Peyer's patch (tissue), 4 donors: ENCODE results near the gene PITRM1. TPM values are rescaled to one million over a fixed set of nuclear protein-coding genes. Genes with fewer than 3 reads are reported as not detected.

Experiments
- DNase-seq, 3 donors: peaks; one replicate each; pipeline ENCODE4 v3.0.0-alpha.2; 2017 to 2019
- H3K27ac ChIP-seq, 4 donors: fragments of 200-600 bp; sonication (generic); one replicate each; pipeline ENCODE4 v1.5.1; 2016 to 2019
- H3K27me3 ChIP-seq, 2 donors: fragments of 200-600 bp; sonication (generic); one replicate each; pipeline ENCODE4 v1.5.1; 2019
- H3K36me3 ChIP-seq, 3 donors: fragments of 200-600 bp; sonication (generic); one replicate each; pipeline ENCODE4 v1.5.1; 2016 to 2019
- H3K4me1 ChIP-seq, 4 donors: fragments of 200-600 bp; sonication (generic); one replicate each; pipeline ENCODE4 v1.5.1; 2016 to 2019
- H3K4me3 ChIP-seq, 4 donors: fragments of 200-600 bp; sonication (generic); 1 replicate in 3 of 4; 2 replicates in 1 of 4; pipeline ENCODE4 v1.5.1; 2016 to 2019; ENCODE audit warnings: mild to moderate bottlenecking in 1 of 4
- H3K9me3 ChIP-seq, 4 donors: fragments of 200-600 bp; sonication (generic); one replicate each; pipeline ENCODE4 v1.5.1; 2016 to 2019; ENCODE audit warnings: mild to moderate bottlenecking in 1 of 4
- POLR2A ChIP-seq, 2 donors: fragments of 450-650 bp; IDR thresholded peaks; one replicate each; pipeline ENCODE4 v1.5.1; 2017; ENCODE audit warnings: antibody characterized with exemption in 2 of 2, mild to moderate bottlenecking in 2 of 2, moderate library complexity in 2 of 2
- total RNA-seq, 4 donors: library from RNA; depleted of rRNA; stranded (reverse); fragments of >200 nt; gene quantifications; one replicate each; pipeline ENCODE4 v1.1.0, GENCODE V29; 2016
- TF ChIP-seq, protein P1 (sequence below), 6 experiments: fragments of 450-650 bp in 4 of 6; fragments of 200-600 bp in 2 of 6; sonication (generic) in 1 of 6; IDR thresholded peaks; one replicate each; pipeline ENCODE4 v1.5.1; 2017 to 2019; ENCODE audit warnings: antibody characterized with exemption in 6 of 6, mild to moderate bottlenecking in 3 of 6, moderate library complexity in 1 of 6

Gene PITRM1
- total RNA-seq, 4 donors from 2014 or later, result 54.5 to 71.3 (median 63.7) TPM

- Histone ChIP-seq H3K27ac (no peak overlapping the region), H3K4me1 (no peaks in the 10 kb centered on the region), H3K4me3 (no peak overlapping the region), H3K36me3 (peaks cover 0 to 100% (median 0%) of the 10 kb centered on the region in 3 donors), H3K27me3 (no peaks in the 10 kb centered on the region), H3K9me3 (no peaks in the 10 kb centered on the region)
- TF ChIP-seq, protein P1, sequence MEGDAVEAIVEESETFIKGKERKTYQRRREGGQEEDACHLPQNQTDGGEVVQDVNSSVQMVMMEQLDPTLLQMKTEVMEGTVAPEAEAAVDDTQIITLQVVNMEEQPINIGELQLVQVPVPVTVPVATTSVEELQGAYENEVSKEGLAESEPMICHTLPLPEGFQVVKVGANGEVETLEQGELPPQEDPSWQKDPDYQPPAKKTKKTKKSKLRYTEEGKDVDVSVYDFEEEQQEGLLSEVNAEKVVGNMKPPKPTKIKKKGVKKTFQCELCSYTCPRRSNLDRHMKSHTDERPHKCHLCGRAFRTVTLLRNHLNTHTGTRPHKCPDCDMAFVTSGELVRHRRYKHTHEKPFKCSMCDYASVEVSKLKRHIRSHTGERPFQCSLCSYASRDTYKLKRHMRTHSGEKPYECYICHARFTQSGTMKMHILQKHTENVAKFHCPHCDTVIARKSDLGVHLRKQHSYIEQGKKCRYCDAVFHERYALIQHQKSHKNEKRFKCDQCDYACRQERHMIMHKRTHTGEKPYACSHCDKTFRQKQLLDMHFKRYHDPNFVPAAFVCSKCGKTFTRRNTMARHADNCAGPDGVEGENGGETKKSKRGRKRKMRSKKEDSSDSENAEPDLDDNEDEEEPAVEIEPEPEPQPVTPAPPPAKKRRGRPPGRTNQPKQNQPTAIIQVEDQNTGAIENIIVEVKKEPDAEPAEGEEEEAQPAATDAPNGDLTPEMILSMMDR (IDR thresholded peaks at IDR 0.05), result no peak
- no peak for TF ChIP-seq POLR2A (IDR thresholded peaks at IDR 0.05)
- DNase-seq, result no peak
Measured at GRCh38 chr10:3142146-3142875, 30.3 kb downstream of the PITRM1 start.

DNA sequence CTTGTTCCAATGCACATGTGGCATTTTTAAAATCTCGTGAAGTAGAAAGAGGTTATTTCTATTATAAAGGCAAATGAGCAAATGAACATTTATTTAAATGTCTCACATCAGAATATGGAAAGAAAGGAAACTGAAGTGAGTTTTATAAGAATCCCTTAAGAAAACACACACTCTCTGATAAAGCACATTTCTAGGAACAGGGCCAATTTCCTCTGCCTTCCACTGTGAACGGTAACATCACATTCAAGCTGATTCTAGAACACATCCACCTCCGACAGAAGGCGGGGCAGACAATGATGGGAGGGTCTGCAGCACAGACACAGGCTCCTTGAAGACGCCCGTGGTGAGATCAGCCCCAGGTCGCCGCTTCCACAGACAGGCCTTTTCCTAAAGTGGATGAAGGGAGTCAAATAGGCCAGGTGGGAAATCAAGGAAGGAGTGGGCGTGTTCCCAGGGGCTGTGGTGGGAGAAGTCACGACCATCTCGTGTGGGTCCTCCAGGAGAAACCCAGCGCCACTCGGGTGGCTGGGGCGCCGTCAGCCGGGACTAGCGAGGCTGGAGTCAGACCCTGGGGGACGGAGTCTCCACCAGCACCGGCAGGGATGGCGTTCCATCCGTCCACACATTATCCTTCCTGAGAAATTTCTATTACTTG, 31.1 kb downstream of the PITRM1 start:
- H3K27me3 ChIP-seq, result no peaks in the 10 kb centered on the region
- DNase-seq, result no peak
- no peak overlapping the region for H3K4me3 ChIP-seq
- peaks cover 0 to 100% (median 0%) of the 10 kb centered on the region in 3 donors for H3K36me3 ChIP-seq
- no peaks in the 10 kb centered on the region for H3K9me3 ChIP-seq
- TF ChIP-seq, protein P1 (IDR thresholded peaks at IDR 0.05), result no peak
- TF ChIP-seq POLR2A (IDR thresholded peaks at IDR 0.05), result no peak
- H3K4me1 ChIP-seq, result no peaks in the 10 kb centered on the region
- no peak overlapping the region for H3K27ac ChIP-seq

DNA sequence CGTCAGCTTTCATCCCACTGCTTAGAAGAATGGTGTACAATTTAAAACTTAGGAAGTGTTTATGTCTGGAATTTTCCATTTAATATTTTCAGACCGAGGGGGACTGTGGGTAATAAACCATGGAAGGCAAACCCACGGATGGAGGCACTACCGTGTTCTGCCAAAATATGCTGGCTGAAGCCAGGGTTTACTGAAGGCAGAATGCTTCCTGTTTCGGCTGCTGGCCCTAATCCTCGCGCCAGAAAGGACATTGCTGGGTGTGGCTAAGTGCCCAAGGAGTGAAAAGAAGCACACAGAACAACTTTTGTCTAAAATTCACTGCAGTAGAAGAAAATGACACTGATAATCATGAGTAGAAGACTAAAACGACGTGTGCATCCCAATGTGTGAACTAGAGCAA, 32.3 kb downstream of the PITRM1 start:
- Histone ChIP-seq H3K27ac (no peak overlapping the region), H3K9me3 (no peaks in the 10 kb centered on the region), H3K27me3 (no peaks in the 10 kb centered on the region), H3K36me3 (peaks cover 0 to 100% (median 0%) of the 10 kb centered on the region in 3 donors), H3K4me3 (no peak overlapping the region), H3K4me1 (no peaks in the 10 kb centered on the region)
- no peak for DNase-seq
- TF ChIP-seq, protein P1 (IDR thresholded peaks at IDR 0.05), result no peak
- no peak for TF ChIP-seq POLR2A (IDR thresholded peaks at IDR 0.05)

GRCh38 chr10:3139216-3139910, 33.2 kb downstream of the PITRM1 start:
- Histone ChIP-seq H3K27me3 (no peaks in the 10 kb centered on the region), H3K27ac (no peak overlapping the region), H3K4me3 (no peak overlapping the region), H3K36me3 (peaks cover 0 to 99% (median 0%) of the 10 kb centered on the region in 3 donors), H3K9me3 (no peaks in the 10 kb centered on the region), H3K4me1 (no peaks in the 10 kb centered on the region)
- peak in 1 of 3 donors; percentile 36 for DNase-seq
- TF ChIP-seq POLR2A (IDR thresholded peaks at IDR 0.05), result no peak
- TF ChIP-seq, protein P1 (IDR thresholded peaks at IDR 0.05), result no peak

- Histone ChIP-seq H3K27me3 (no peaks in the 10 kb centered on the region), H3K36me3 (peaks cover 0 to 98% (median 0%) of the 10 kb centered on the region in 3 donors), H3K9me3 (no peaks in the 10 kb centered on the region), H3K4me3 (no peak overlapping the region), H3K4me1 (no peaks in the 10 kb centered on the region), H3K27ac (no peak overlapping the region)
- TF ChIP-seq, protein P1 (IDR thresholded peaks at IDR 0.05), result no peak
- TF ChIP-seq POLR2A (IDR thresholded peaks at IDR 0.05), result no peak
- peak in 1 of 3 donors; percentile 43 for DNase-seq
Measured at GRCh38 chr10:3137958-3138726, 34.4 kb downstream of the PITRM1 start.
